HepG2 (cell line): ENCODE data around the gene AGRP. TPM values are rescaled to one million over a fixed set of nuclear protein-coding genes. Genes with fewer than 3 reads are reported as not detected.
A peak's percentile ranks its signal among the peaks of the same experiment; 100 is the strongest.

Experiments
- ATAC-seq: fragments of 200-7000 bp; cut with Tn5 transposase; 3 replicates; pipeline ENCODE4 v1.9.1; 2020; ENCODE audit warnings: mild to moderate bottlenecking, moderate library complexity
- BruUV-seq: library from RNA; stranded (reverse); fragments of 400-500 nt; replicated peaks from 2 replicates; lab custom pipeline; 2021; lab: Mats Ljungman, UMichigan
- CTCF ChIA-PET: fragments of 300-600 bp; formaldehyde crosslinking; extraction: SDS; loops from one replicate; lab custom pipeline; 2021; ENCODE audit warnings: low total read pairs, inconsistent platforms, low intra/inter-chr PET ratio; lab: Yijun Ruan, JAX
- POLR2A ChIA-PET: fragments of 350-600 bp; sonication (Branson Sonifier 250); formaldehyde crosslinking; loops from one replicate; lab custom pipeline; 2020; ENCODE audit warnings: antibody characterized with exemption, inconsistent platforms; lab: Yijun Ruan, JAX
- DNase-seq: peaks from one replicate; pipeline ENCODE4 v3.0.0-alpha.2; 2015; ENCODE audit warnings: low spot score
- FAIRE-seq: peaks from 3 replicates; lab custom pipeline; 2011; peaks lifted over from hg19 to GRCh38; lab: Jason Lieb, UNC
- H2AFZ ChIP-seq: one replicate; pipeline ENCODE4 v1.6.1; 2011; ENCODE audit warnings: low read length, inconsistent platforms
- H3K27ac ChIP-seq: fragments of 300-600 bp; 3 replicates; pipeline ENCODE4 v1.8.0; 2011; ENCODE audit warnings: mixed run types, mild to moderate bottlenecking, mixed read lengths, low read length, inconsistent platforms; ENCODE audit not compliant: insufficient read depth; ENCODE audit errors: extremely low read length
- H3K27me3 ChIP-seq, 2 experiments: fragments of 200-600 bp in 1 of 2; 2 replicates in 1 of 2; 3 replicates in 1 of 2; pipeline versions ENCODE4 v1.6.0 to v1.8.0; 2011; ENCODE audit warnings: low read length in 2 of 2, mild to moderate bottlenecking in 2 of 2, moderate library complexity in 2 of 2, inconsistent platforms in 1 of 2; ENCODE audit not compliant: insufficient read depth in 2 of 2, control insufficient read depth in 1 of 2
- H3K36me3 ChIP-seq, 2 experiments: fragments of 200-600 bp in 1 of 2; replicated peaks in 1 of 2; 2 replicates in 1 of 2; 3 replicates in 1 of 2; pipeline versions ENCODE4 v1.5.1 to v1.8.0; 2011; ENCODE audit warnings: low read length in 2 of 2, inconsistent platforms in 1 of 2; ENCODE audit not compliant: insufficient read depth in 2 of 2, control insufficient read depth in 1 of 2
- H3K4me1 ChIP-seq: 2 replicates; pipeline ENCODE4 v1.5.1; 2012; ENCODE audit warnings: low read length, inconsistent platforms; ENCODE audit not compliant: insufficient read depth
- H3K4me2 ChIP-seq: 2 replicates; pipeline ENCODE4 v1.6.0; 2011; ENCODE audit warnings: low read depth, low read length, inconsistent platforms
- H3K4me3 ChIP-seq, 3 experiments: fragments of 200-600 bp in 1 of 3; sonication (generic), shearing (Covaris generic) in 1 of 3; replicated peaks in 1 of 3; 2 replicates each; pipeline ENCODE4 v1.5.1; 2011 to 2016; ENCODE audit warnings: low read length in 3 of 3, inconsistent platforms in 2 of 3, low read depth in 2 of 3, mild to moderate bottlenecking in 2 of 3, control low read depth in 1 of 3, mixed read lengths in 1 of 3; ENCODE audit not compliant: insufficient read depth in 1 of 3
- H3K79me2 ChIP-seq: one replicate; pipeline ENCODE4 v1.6.1; 2011; ENCODE audit warnings: low read length, inconsistent platforms; ENCODE audit not compliant: insufficient read depth
- H3K9ac ChIP-seq: 2 replicates; pipeline ENCODE4 v1.6.0; 2011; ENCODE audit warnings: mild to moderate bottlenecking, low read depth, low read length, inconsistent platforms; ENCODE audit not compliant: insufficient read depth
- H3K9me3 ChIP-seq: 2 replicates; pipeline ENCODE4 v1.5.1; 2012; ENCODE audit warnings: mild to moderate bottlenecking, low read length
- H4K20me1 ChIP-seq: 2 replicates; pipeline ENCODE4 v1.6.0; 2011; ENCODE audit warnings: inconsistent platforms, mild to moderate bottlenecking, low read length, moderate library complexity; ENCODE audit not compliant: insufficient read depth
- EED ChIP-seq: sonication (generic); formaldehyde crosslinking; IDR thresholded peaks from 2 replicates; pipeline ENCODE4 v1.5.0; 2020; ENCODE audit warnings: mild to moderate bottlenecking, missing genetic modification reagents
- HOXA3 ChIP-seq: sonication (generic); formaldehyde crosslinking; IDR thresholded peaks from 2 replicates; pipeline ENCODE4 v1.5.0; 2020; ENCODE audit warnings: missing genetic modification reagents
- RXRB ChIP-seq: IDR thresholded peaks from 2 replicates; pipeline ENCODE4 v1.6.1; 2016; ENCODE audit warnings: borderline replicate concordance, missing genetic modification reagents, missing compliant biosample characterization
- ZBTB42 ChIP-seq: sonication (generic); formaldehyde crosslinking; IDR thresholded peaks from 2 replicates; pipeline ENCODE4 v1.5.0; 2020; ENCODE audit warnings: mild to moderate bottlenecking, missing genetic modification reagents
- ZNF160 ChIP-seq: sonication (generic); formaldehyde crosslinking; IDR thresholded peaks from 2 replicates; pipeline ENCODE4 v1.8.0; 2022; ENCODE audit warnings: mild to moderate bottlenecking, inconsistent platforms, missing genetic modification reagents
- ZNF30 ChIP-seq: sonication (generic); formaldehyde crosslinking; IDR thresholded peaks from 2 replicates; pipeline ENCODE4 v1.5.0; 2020; ENCODE audit warnings: mild to moderate bottlenecking, missing genetic modification reagents
- ZNF550 ChIP-seq: sonication (generic); formaldehyde crosslinking; IDR thresholded peaks from 2 replicates; pipeline ENCODE4 v1.4.0; 2020; ENCODE audit warnings: mild to moderate bottlenecking, missing genetic modification reagents, borderline replicate concordance
- ZNF780A ChIP-seq: sonication (generic); formaldehyde crosslinking; IDR thresholded peaks from 2 replicates; pipeline ENCODE4 v1.8.0; 2022; ENCODE audit warnings: mild to moderate bottlenecking, missing genetic modification reagents, moderate library complexity
- WGBS: methylation state at CpG from one replicate; pipeline ENCODE4 v1.1.6; 2017; ENCODE audit warnings: low lambda C conversion rate; 5-methylcytosine and 5-hydroxymethylcytosine counted together
- in situ Hi-C: cut with HindIII; loops from 2 replicates; pipeline ENCODE4 v1.10.0; 2017; ENCODE audit warnings: low pct_unique_long_range_greater_than_20kb; ENCODE audit not compliant: extremely low pct_ligation_motif_present
- intact Hi-C: fragments of 100-400 bp; cut with micrococcal nuclease; formaldehyde crosslinking; loops from one replicate; pipeline ENCODE4 v1.10.0; 2022; ENCODE audit not compliant: unreplicated experiment
- polyA plus RNA-seq, 8 experiments: library from polyadenylated mRNA; depleted of rRNA in 3 of 8; stranded (reverse) in 7 of 8; unstranded in 1 of 8; fragments of >200 nt; fragmentation: Illumina TruSeq in 4 of 8; extraction: Trizol in 4 of 8; gene quantifications; 2 replicates each; pipeline versions ENCODE4 v1.2.1 to v1.2.3, GENCODE V29; 2011 to 2016; ENCODE audit warnings: low read depth in 4 of 8, missing spikeins in 1 of 8, mixed read lengths in 1 of 8; ENCODE audit not compliant: insufficient read depth in 1 of 8
- total RNA-seq, 5 experiments: library from RNA; depleted of rRNA; stranded (reverse); fragments of >200 nt; fragmentation: Illumina TruSeq; extraction: Trizol; gene quantifications; 2 replicates each; pipeline ENCODE4 v1.2.3, GENCODE V29; 2016; ENCODE audit warnings: low read depth in 1 of 5
- TF ChIP-seq, protein P1 (sequence below): sonication (generic); formaldehyde crosslinking; IDR thresholded peaks from 2 replicates; pipeline ENCODE4 v1.4.0; 2020; ENCODE audit warnings: missing genetic modification reagents
- TF ChIP-seq, protein P2 (sequence below): sonication (generic); formaldehyde crosslinking; IDR thresholded peaks from 2 replicates; pipeline ENCODE4 v1.4.0; 2020; ENCODE audit warnings: missing genetic modification reagents
- TF ChIP-seq, protein P3 (sequence below): sonication (generic); formaldehyde crosslinking; IDR thresholded peaks from 2 replicates; pipeline ENCODE4 v1.8.1; 2022; ENCODE audit warnings: mild to moderate bottlenecking, missing genetic modification reagents
- TF ChIP-seq, protein P4 (sequence below): sonication (generic); formaldehyde crosslinking; IDR thresholded peaks from 2 replicates; pipeline ENCODE4 v1.5.0; 2020; ENCODE audit warnings: mild to moderate bottlenecking, missing genetic modification reagents, borderline replicate concordance

Gene AGRP
- total and polyA plus RNA-seq, 2 of the 13 experiments (the other 11 are each of a cell fraction or from before 2014, with no cell fraction given) = not detected

DNA sequence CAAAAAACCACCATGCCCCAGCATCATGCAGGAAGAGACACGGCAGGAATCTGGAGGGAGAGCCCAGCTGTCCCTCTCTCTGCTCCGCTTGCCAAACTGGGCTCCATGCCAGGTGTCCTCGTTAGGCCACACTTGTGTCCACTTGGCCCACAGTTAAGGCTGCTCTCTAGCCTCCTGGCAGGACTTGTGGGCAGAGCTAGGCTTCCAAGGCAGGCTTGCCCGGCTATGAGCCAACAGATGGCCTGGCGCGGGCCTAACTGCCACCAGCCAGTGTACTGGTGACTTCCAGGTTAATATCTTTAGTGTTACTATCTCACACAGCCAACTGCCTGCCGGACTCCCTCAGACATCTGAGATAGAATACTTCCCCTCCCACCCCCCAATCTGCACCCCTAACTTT lies 13.0 kb downstream of the AGRP start:
- Histone ChIP-seq H3K4me2 (no peak overlapping the region), H3K79me2 (peaks cover 31% of the 10 kb centered on the region), H3K9ac (no peak overlapping the region; the same call in 1 of the 2 replicates), H3K4me1 (peaks cover 4% of the 10 kb centered on the region), H3K9me3 (no peaks in the 10 kb centered on the region), H2AFZ (no peak overlapping the region), H3K4me3 (no peak overlapping the region), H3K27me3 (no peaks in the 10 kb centered on the region), H4K20me1 (peaks cover 5% of the 10 kb centered on the region), H3K27ac (no peak overlapping the region), H3K36me3 (peaks cover under 1 to 8% of the 10 kb centered on the region in 2 experiments; a peak in 4 of 5 replicates)
- ChIA-PET POLR2A (interaction anchor here (0.9 to 1.2 kb wide), 2 partner anchors 11 to 24 kb away, joined by 3 to 4 read pairs; partner anchors contain the start of gene ATP6V0D1), CTCF (no interaction called here)
- TF ChIP-seq HOXA3 (CRISPR knock-in tag) = 0 out of 2 replicates have a peak, but pooled peaks have one; percentile 5
- TF ChIP-seq, protein P1, sequence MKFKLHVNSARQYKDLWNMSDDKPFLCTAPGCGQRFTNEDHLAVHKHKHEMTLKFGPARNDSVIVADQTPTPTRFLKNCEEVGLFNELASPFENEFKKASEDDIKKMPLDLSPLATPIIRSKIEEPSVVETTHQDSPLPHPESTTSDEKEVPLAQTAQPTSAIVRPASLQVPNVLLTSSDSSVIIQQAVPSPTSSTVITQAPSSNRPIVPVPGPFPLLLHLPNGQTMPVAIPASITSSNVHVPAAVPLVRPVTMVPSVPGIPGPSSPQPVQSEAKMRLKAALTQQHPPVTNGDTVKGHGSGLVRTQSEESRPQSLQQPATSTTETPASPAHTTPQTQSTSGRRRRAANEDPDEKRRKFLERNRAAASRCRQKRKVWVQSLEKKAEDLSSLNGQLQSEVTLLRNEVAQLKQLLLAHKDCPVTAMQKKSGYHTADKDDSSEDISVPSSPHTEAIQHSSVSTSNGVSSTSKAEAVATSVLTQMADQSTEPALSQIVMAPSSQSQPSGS = no peak
- no TSS peak for BruUV-seq
- intact Hi-C loops = no loop called here
- in situ Hi-C loops = no loop called here
- FAIRE-seq = no peak
- DNase-seq = no peak
- WGBS = 91% methylated on average over 4 of the region's 7 CpGs
- ATAC-seq = no peak

DNA sequence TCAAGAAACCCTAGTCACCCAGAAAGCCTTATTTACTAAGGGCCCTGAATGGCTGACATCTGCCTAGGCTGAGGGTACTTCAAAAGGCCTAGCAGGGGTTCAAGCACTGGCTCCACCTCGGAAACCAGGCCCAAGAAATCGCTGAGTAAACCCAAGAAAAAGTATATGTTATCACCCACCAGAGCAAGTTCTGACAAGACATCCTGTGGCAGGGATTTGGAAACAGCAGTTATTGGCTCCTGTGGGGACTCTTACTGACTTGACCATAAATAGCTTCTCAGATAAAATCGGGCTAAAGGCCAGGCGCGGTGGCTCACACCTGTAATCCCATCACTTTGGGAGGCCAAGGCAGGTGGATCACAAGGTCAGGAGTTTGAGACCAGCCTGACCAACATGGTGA lies 14.6 kb downstream of the AGRP start:
- BruUV-seq = no TSS peak
- Histone ChIP-seq H3K4me2 (no peak overlapping the region), H2AFZ (no peak overlapping the region), H3K4me3 (no peak overlapping the region), H3K4me1 (peaks cover 5% of the 10 kb centered on the region), H3K9me3 (no peaks in the 10 kb centered on the region), H3K36me3 (no peaks in the 10 kb centered on the region; a peak in 2 of 5 replicates), H4K20me1 (peaks cover 7% of the 10 kb centered on the region), H3K9ac (no peak overlapping the region), H3K27me3 (no peaks in the 10 kb centered on the region), H3K79me2 (peaks cover 24% of the 10 kb centered on the region), H3K27ac (no peak overlapping the region)
- no peak for FAIRE-seq
- ChIA-PET POLR2A (interaction anchor here (0.6 to 1.2 kb wide), 3 partner anchors 12 to 38 kb away, joined by 3 to 4 read pairs (median 4); partner anchors contain the start of genes ATP6V0D1 and HSD11B2), CTCF (interaction anchor here (5.3 kb wide), 1 partner anchor 41 kb away, joined by 98 read pairs; the partner anchor contains the start of gene HSD11B2)
- no peak for DNase-seq
- 94% methylated on average over 5 of the region's 5 CpGs for WGBS
- no peak for ATAC-seq
- intact Hi-C loops (loop anchor here (5.0 kb wide), 1 partner anchor 191 kb away; the partner anchor contains the start of gene PLEKHG4), in situ Hi-C loops (loop anchor here (5.0 kb wide), 1 partner anchor 36 kb away; the partner anchor contains the start of gene HSD11B2)
- TF ChIP-seq RXRB (CRISPR knock-in tag) (no peak), ZBTB42 (no peak), ZNF30 (CRISPR knock-in tag) (no peak), EED (no peak), ZNF550 (CRISPR knock-in tag) (no peak), ZNF780A (CRISPR knock-in tag) (no peak), ZNF160 (CRISPR knock-in tag) (no peak)
- TF ChIP-seq, protein P2, sequence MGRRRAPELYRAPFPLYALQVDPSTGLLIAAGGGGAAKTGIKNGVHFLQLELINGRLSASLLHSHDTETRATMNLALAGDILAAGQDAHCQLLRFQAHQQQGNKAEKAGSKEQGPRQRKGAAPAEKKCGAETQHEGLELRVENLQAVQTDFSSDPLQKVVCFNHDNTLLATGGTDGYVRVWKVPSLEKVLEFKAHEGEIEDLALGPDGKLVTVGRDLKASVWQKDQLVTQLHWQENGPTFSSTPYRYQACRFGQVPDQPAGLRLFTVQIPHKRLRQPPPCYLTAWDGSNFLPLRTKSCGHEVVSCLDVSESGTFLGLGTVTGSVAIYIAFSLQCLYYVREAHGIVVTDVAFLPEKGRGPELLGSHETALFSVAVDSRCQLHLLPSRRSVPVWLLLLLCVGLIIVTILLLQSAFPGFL = no peak
- TF ChIP-seq, protein P3, sequence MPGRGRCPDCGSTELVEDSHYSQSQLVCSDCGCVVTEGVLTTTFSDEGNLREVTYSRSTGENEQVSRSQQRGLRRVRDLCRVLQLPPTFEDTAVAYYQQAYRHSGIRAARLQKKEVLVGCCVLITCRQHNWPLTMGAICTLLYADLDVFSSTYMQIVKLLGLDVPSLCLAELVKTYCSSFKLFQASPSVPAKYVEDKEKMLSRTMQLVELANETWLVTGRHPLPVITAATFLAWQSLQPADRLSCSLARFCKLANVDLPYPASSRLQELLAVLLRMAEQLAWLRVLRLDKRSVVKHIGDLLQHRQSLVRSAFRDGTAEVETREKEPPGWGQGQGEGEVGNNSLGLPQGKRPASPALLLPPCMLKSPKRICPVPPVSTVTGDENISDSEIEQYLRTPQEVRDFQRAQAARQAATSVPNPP (CRISPR knock-in tag) = no peak
- TF ChIP-seq, protein P4, sequence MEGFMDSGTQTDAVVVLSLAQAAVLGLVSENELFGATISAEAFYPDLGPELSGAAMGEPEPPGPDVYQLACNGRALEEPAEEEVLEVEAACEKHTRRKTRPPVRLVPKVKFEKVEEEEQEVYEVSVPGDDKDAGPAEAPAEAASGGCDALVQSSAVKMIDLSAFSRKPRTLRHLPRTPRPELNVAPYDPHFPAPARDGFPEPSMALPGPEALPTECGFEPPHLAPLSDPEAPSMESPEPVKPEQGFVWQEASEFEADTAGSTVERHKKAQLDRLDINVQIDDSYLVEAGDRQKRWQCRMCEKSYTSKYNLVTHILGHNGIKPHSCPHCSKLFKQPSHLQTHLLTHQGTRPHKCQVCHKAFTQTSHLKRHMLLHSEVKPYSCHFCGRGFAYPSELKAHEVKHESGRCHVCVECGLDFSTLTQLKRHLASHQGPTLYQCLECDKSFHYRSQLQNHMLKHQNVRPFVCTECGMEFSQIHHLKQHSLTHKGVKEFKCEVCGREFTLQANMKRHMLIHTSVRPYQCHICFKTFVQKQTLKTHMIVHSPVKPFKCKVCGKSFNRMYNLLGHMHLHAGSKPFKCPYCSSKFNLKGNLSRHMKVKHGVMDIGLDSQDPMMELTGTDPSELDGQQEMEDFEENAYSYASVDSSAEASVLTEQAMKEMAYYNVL = no peak
